Measurements from ENCODE around the gene PTPRU.

Gene PTPRU

GRCh38 chr1:29282924-29283803 lies 46.8 kb downstream of the PTPRU start:
- Histone ChIP-seq H3K36me3 (ENCODE audit: insufficient read depth, low read length) (no peaks in the 10 kb centered on the region), H3K9me3 (ENCODE audit: insufficient read depth, low read depth, low read length) (no peaks in the 10 kb centered on the region), H3F3A (ENCODE audit: low read depth) (no peaks in the 10 kb centered on the region), H2AFZ (ENCODE audit: low read length) (peak overlapping the region; percentile 71; the same call in 1 of the 2 replicates), H3K4me2 (ENCODE audit: low read depth, low read length, poor library complexity, severe bottlenecking) (no peak overlapping the region), H4K20me1 (ENCODE audit: insufficient read depth, low read length, poor library complexity, severe bottlenecking) (no peaks in the 10 kb centered on the region), H3K4me1 (ENCODE audit: insufficient read depth, low read length, poor library complexity, severe bottlenecking) (no peaks in the 10 kb centered on the region), H3K4me3 (ENCODE audit: low read length, poor library complexity, severe bottlenecking) (no peak overlapping the region), H3K79me2 (ENCODE audit: insufficient read depth, low read length) (no peaks in the 10 kb centered on the region), H3K9ac (ENCODE audit: low read depth, low read length, poor library complexity, severe bottlenecking) (no peak overlapping the region), H3K27me3 (ENCODE audit: insufficient read depth, low read length, poor library complexity, severe bottlenecking) (no peaks in the 10 kb centered on the region), H3K9me2 (replicated peaks; ENCODE audit: low read depth, low read length) (no peaks in the 10 kb centered on the region)
- TF ChIP-seq EZH2phosphoT487 (IDR thresholded peaks at IDR 0.05; ENCODE audit: borderline replicate concordance) (no peak), CTCF (conservative IDR thresholded peaks at IDR 0.05; ENCODE audit: low read length) (no peak)

- no peak for TF ChIP-seq CTCF (conservative IDR thresholded peaks at IDR 0.05; ENCODE audit: low read length)
- no peak for TF ChIP-seq EZH2phosphoT487 (IDR thresholded peaks at IDR 0.05; ENCODE audit: borderline replicate concordance)
- H2AFZ ChIP-seq (ENCODE audit: low read length): peak overlapping the region; percentile 71; the same call in 1 of the 2 replicates
- H3K4me2 ChIP-seq (ENCODE audit: low read depth, low read length, poor library complexity, severe bottlenecking): no peak overlapping the region
- H3K4me1 ChIP-seq (ENCODE audit: insufficient read depth, low read length, poor library complexity, severe bottlenecking): no peaks in the 10 kb centered on the region
- no peaks in the 10 kb centered on the region for H3K9me2 ChIP-seq (replicated peaks; ENCODE audit: low read depth, low read length)
- no peaks in the 10 kb centered on the region for H3F3A ChIP-seq (ENCODE audit: low read depth)
- no peak overlapping the region for H3K9ac ChIP-seq (ENCODE audit: low read depth, low read length, poor library complexity, severe bottlenecking)
- no peak overlapping the region for H3K4me3 ChIP-seq (ENCODE audit: low read length, poor library complexity, severe bottlenecking)
- no peaks in the 10 kb centered on the region for H3K27me3 ChIP-seq (ENCODE audit: insufficient read depth, low read length, poor library complexity, severe bottlenecking)
- no peaks in the 10 kb centered on the region for H3K9me3 ChIP-seq (ENCODE audit: insufficient read depth, low read depth, low read length)
- H4K20me1 ChIP-seq (ENCODE audit: insufficient read depth, low read length, poor library complexity, severe bottlenecking): no peaks in the 10 kb centered on the region
- no peaks in the 10 kb centered on the region for H3K36me3 ChIP-seq (ENCODE audit: insufficient read depth, low read length)
- no peaks in the 10 kb centered on the region for H3K79me2 ChIP-seq (ENCODE audit: insufficient read depth, low read length)
Measured at GRCh38 chr1:29283804-29284195, 47.5 kb downstream of the PTPRU start.

- Histone ChIP-seq H3K36me3 (ENCODE audit: insufficient read depth, low read length) (no peaks in the 10 kb centered on the region), H4K20me1 (ENCODE audit: insufficient read depth, low read length, poor library complexity, severe bottlenecking) (no peaks in the 10 kb centered on the region), H3K9ac (ENCODE audit: low read depth, low read length, poor library complexity, severe bottlenecking) (no peak overlapping the region), H3K4me3 (ENCODE audit: low read length, poor library complexity, severe bottlenecking) (no peak overlapping the region), H3F3A (ENCODE audit: low read depth) (no peaks in the 10 kb centered on the region), H3K27me3 (ENCODE audit: insufficient read depth, low read length, poor library complexity, severe bottlenecking) (no peaks in the 10 kb centered on the region), H2AFZ (ENCODE audit: low read length) (no peak overlapping the region), H3K4me1 (ENCODE audit: insufficient read depth, low read length, poor library complexity, severe bottlenecking) (no peaks in the 10 kb centered on the region), H3K9me2 (replicated peaks; ENCODE audit: low read depth, low read length) (no peaks in the 10 kb centered on the region), H3K4me2 (ENCODE audit: low read depth, low read length, poor library complexity, severe bottlenecking) (no peak overlapping the region), H3K79me2 (ENCODE audit: insufficient read depth, low read length) (no peaks in the 10 kb centered on the region), H3K9me3 (ENCODE audit: insufficient read depth, low read depth, low read length) (no peaks in the 10 kb centered on the region)
- no peak for TF ChIP-seq CTCF (conservative IDR thresholded peaks at IDR 0.05; ENCODE audit: low read length)
Measured at GRCh38 chr1:29284286-29284960, 48.1 kb downstream of the PTPRU start.

Data from Loucy (cell line).